ENCODE results near the gene OR7C1. TPM values are rescaled to one million over a fixed set of nuclear protein-coding genes. Genes with fewer than 3 reads are reported as not detected.
"Not testable (repeated sequence)": the region's sequence is repeated elsewhere in the genome, so short reads cannot be mapped to it uniquely, and the experiment has no call there.

The OR7C1 gene
- polyA plus RNA-seq, 1 of the 3 experiments (the other 2 are of a cell fraction), result not detected

- peaks cover 22% of the 10 kb centered on the region for H3K27me3 ChIP-seq (ENCODE audit: insufficient read depth)
These were observed 55.8 kb downstream of the OR7C1 start for GRCh38 chr19:14779151-14779550.

GRCh38 chr19:14778110-14778845 is 56.7 kb downstream of the OR7C1 start, which contains the start of gene ADGRE2:
Gene ADGRE2 (minus strand): TSS chr19:14778560. CDS start chr19:14776756, 1,804 bp downstream.
- H3K4me1 ChIP-seq (ENCODE audit: control insufficient read depth in 1 of 2, insufficient read depth in 2 of 2, low read depth in 1 of 2, low read length in 1 of 2); CTCF ChIA-PET; H3K79me2 ChIP-seq (ENCODE audit: insufficient read depth); H4K20me1 ChIP-seq (ENCODE audit: insufficient read depth); H3K4me2 ChIP-seq; H3K9me3 ChIP-seq; H3K4me3 ChIP-seq (ENCODE audit: low read depth in 2 of 2, low read length in 1 of 2); H3F3A ChIP-seq (replicated peaks; ENCODE audit: insufficient read depth); POLR2A ChIA-PET; H2AFZ ChIP-seq (ENCODE audit: low read depth); H3K9me2 ChIP-seq; DNase-seq; H3K27ac ChIP-seq (ENCODE audit: low read depth in 2 of 2, low read length in 1 of 2); H3K36me3 ChIP-seq (replicated peaks in 1 of 2; ENCODE audit: control insufficient read depth in 1 of 2, insufficient read depth in 2 of 2, low read length in 1 of 2); H3K9ac ChIP-seq: not testable (repeated sequence)
- peaks cover 28% of the 10 kb centered on the region for H3K27me3 ChIP-seq (ENCODE audit: insufficient read depth)
- 27% methylated on average over 12 of the region's 12 CpGs for WGBS (ENCODE audit: low lambda C conversion rate)

More at GRCh38 chr19:14779151-14779550, 55.8 kb downstream of the OR7C1 start:
- no peaks in the 10 kb centered on the region for H4K20me1 ChIP-seq (ENCODE audit: insufficient read depth)
- H3K4me3 ChIP-seq (ENCODE audit: low read depth in 2 of 2, low read length in 1 of 2), result no peak overlapping the region
- 9% methylated on average over 5 of the region's 5 CpGs for whole genome bisulfite sequencing (ENCODE audit: low lambda C conversion rate)
- DNase-seq, result no peak
- no peaks in the 10 kb centered on the region for H3K9me3 ChIP-seq
- H3K9me2 ChIP-seq, result no peaks in the 10 kb centered on the region
- ChIA-PET CTCF (no interaction called here), POLR2A (no interaction called here)
- no peaks in the 10 kb centered on the region for H3K4me1 ChIP-seq (ENCODE audit: control insufficient read depth in 1 of 2, insufficient read depth in 2 of 2, low read depth in 1 of 2, low read length in 1 of 2)
- H3K27ac ChIP-seq (ENCODE audit: low read depth in 2 of 2, low read length in 1 of 2), result no peak overlapping the region
- TF ChIP-seq GATA2 (CRISPR knock-in tag; IDR thresholded peaks at IDR 0.05) (no peak), RFX5 (IDR thresholded peaks at IDR 0.05; ENCODE audit: low read length) (no peak), FOSL2 (IDR thresholded peaks at IDR 0.05; ENCODE audit: borderline replicate concordance, low read depth) (no peak)
- no peaks in the 10 kb centered on the region for H3K79me2 ChIP-seq (ENCODE audit: insufficient read depth)
- no peak overlapping the region for H3K4me2 ChIP-seq
- no peaks in the 10 kb centered on the region for H3K36me3 ChIP-seq (replicated peaks in 1 of 2; ENCODE audit: control insufficient read depth in 1 of 2, insufficient read depth in 2 of 2, low read length in 1 of 2)
- H3K9ac ChIP-seq, result no peak overlapping the region
- H2AFZ ChIP-seq (ENCODE audit: low read depth), result no peak overlapping the region
- H3F3A ChIP-seq (replicated peaks; ENCODE audit: insufficient read depth), result no peaks in the 10 kb centered on the region

DNA sequence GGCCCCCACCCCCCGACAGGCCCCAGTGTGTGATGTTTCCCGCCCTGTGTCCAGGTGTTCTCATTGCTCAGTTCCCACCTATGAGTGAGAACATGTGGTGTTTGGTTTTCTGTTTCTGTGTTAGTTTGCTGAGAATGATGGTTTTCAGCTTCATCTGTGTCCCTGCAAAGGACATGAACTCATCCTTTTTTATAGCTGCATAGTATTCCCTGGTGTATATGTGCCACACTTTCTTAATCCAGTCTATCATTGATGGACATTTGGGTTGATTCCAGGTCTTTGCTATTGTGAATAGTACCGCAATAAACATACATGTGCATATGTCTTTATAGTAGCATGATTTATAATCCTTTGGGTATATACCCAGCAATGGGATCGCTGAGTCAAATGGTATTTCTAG is 57.3 kb downstream of the OR7C1 start:
- POLR2A ChIA-PET; H3K4me3 ChIP-seq (ENCODE audit: low read depth in 2 of 2, low read length in 1 of 2); H3K4me1 ChIP-seq (ENCODE audit: control insufficient read depth in 1 of 2, insufficient read depth in 2 of 2, low read depth in 1 of 2, low read length in 1 of 2); H3K27ac ChIP-seq (ENCODE audit: low read depth in 2 of 2, low read length in 1 of 2); H4K20me1 ChIP-seq (ENCODE audit: insufficient read depth); H3K9ac ChIP-seq; H3K4me2 ChIP-seq; DNase-seq; H3K9me2 ChIP-seq; H3F3A ChIP-seq (replicated peaks; ENCODE audit: insufficient read depth); H2AFZ ChIP-seq (ENCODE audit: low read depth); H3K79me2 ChIP-seq (ENCODE audit: insufficient read depth); CTCF ChIA-PET; H3K9me3 ChIP-seq; H3K36me3 ChIP-seq (replicated peaks in 1 of 2; ENCODE audit: control insufficient read depth in 1 of 2, insufficient read depth in 2 of 2, low read length in 1 of 2): not testable (repeated sequence)
- H3K27me3 ChIP-seq (ENCODE audit: insufficient read depth), result peaks cover 29% of the 10 kb centered on the region
- 60% methylated on average over 4 of the region's 4 CpGs for WGBS (ENCODE audit: low lambda C conversion rate)

DNA sequence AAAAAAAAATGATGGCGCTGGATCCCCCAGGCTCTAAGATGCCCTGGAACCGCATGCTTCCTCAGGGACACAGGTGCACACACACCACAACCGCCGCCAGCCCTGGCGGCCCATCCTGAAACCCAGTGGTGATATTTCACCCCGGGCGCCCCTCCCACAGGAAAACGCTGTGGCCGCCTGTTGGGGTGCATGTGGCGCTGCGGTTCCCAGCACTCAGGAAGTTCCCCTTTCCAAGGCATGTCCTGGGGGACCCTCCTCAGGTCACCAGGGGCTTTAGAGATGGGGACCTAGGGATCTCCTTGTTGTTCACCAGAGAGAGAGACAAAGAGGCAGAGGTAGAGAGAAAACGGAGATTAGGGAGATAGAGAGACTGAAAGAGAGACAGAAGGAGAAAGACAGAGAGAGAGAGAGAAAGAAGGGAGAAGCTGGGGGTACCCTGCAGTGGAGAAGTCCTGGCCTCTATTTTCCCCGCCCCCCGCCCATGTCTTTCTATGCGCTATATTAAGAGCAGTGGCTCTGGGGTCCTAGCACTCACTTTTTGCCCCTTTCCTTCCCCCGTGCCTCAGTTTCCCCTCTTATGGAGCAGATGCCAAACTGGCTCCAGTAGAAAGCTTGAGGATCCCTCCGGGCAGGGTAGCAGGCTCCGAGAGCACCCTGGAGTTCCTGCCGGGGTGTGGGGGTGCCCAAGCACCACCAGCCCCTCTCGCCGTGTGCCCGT is 59.0 kb downstream of the OR7C1 start:
- no peaks in the 10 kb centered on the region for H4K20me1 ChIP-seq (ENCODE audit: insufficient read depth)
- no peak overlapping the region for H2AFZ ChIP-seq (ENCODE audit: low read depth)
- TF ChIP-seq, protein P1, sequence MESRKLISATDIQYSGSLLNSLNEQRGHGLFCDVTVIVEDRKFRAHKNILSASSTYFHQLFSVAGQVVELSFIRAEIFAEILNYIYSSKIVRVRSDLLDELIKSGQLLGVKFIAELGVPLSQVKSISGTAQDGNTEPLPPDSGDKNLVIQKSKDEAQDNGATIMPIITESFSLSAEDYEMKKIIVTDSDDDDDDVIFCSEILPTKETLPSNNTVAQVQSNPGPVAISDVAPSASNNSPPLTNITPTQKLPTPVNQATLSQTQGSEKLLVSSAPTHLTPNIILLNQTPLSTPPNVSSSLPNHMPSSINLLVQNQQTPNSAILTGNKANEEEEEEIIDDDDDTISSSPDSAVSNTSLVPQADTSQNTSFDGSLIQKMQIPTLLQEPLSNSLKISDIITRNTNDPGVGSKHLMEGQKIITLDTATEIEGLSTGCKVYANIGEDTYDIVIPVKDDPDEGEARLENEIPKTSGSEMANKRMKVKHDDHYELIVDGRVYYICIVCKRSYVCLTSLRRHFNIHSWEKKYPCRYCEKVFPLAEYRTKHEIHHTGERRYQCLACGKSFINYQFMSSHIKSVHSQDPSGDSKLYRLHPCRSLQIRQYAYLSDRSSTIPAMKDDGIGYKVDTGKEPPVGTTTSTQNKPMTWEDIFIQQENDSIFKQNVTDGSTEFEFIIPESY (IDR thresholded peaks at IDR 0.05; ENCODE audit: borderline replicate concordance, low read depth), result no peak
- TF ChIP-seq RAD21 (IDR thresholded peaks at IDR 0.05; ENCODE audit: low read length), result no peak
- no peak for TF ChIP-seq RCOR1 (IDR thresholded peaks at IDR 0.05; ENCODE audit: low read length)
- no peak for TF ChIP-seq REST (IDR thresholded peaks at IDR 0.05; ENCODE audit: low read depth, low read length)
- TF ChIP-seq GABPA (IDR thresholded peaks at IDR 0.05; ENCODE audit: low read depth), result no peak

More for the DNA sequence above, 59.0 kb downstream of the OR7C1 start:
- H3K9me2 ChIP-seq, result no peaks in the 10 kb centered on the region
- CTCF ChIA-PET, result interaction anchor here (0.8 kb wide), 1 partner anchor 15 kb away, joined by 3 read pairs; no protein-coding TSS in a partner anchor
- H3K9me3 ChIP-seq, result no peaks in the 10 kb centered on the region
- H3K27ac ChIP-seq (ENCODE audit: low read depth in 2 of 2, low read length in 1 of 2), result no peak overlapping the region
- no peak for DNase-seq
- 2% methylated on average over 16 of the region's 22 CpGs for WGBS (ENCODE audit: low lambda C conversion rate)
- H3K9ac ChIP-seq, result no peak overlapping the region
- POLR2A ChIA-PET, result no interaction called here
- no peaks in the 10 kb centered on the region for H3F3A ChIP-seq (replicated peaks; ENCODE audit: insufficient read depth)
- no peaks in the 10 kb centered on the region for H3K4me1 ChIP-seq (ENCODE audit: control insufficient read depth in 1 of 2, insufficient read depth in 2 of 2, low read depth in 1 of 2, low read length in 1 of 2)
- no peaks in the 10 kb centered on the region for H3K79me2 ChIP-seq (ENCODE audit: insufficient read depth)
- peaks cover 25% of the 10 kb centered on the region for H3K27me3 ChIP-seq (ENCODE audit: insufficient read depth)
- H3K4me3 ChIP-seq (ENCODE audit: low read depth in 2 of 2, low read length in 1 of 2), result no peak overlapping the region
- no peaks in the 10 kb centered on the region for H3K36me3 ChIP-seq (replicated peaks in 1 of 2; ENCODE audit: control insufficient read depth in 1 of 2, insufficient read depth in 2 of 2, low read length in 1 of 2)
- H3K4me2 ChIP-seq, result no peak overlapping the region
